OCI-LY3 (cell line): ENCODE measurements around the gene OPN4.

ENCODE experiments used
- H2AFZ ChIP-seq: fragments of 200-600, 300-600 bp; shearing (Covaris generic); 2 replicates; pipeline ENCODE4 v1.6.0; 2014; ENCODE audit warnings: antibody characterized with exemption, low read depth, low read length
- H3K27ac ChIP-seq: fragments of 200-600, 300-600 bp; sonication (generic); 2 replicates; pipeline ENCODE4 v1.5.1; 2014; ENCODE audit warnings: mild to moderate bottlenecking, low read length, moderate library complexity, mixed read lengths
- H3K27me3 ChIP-seq: fragments of 200-600, 300-600 bp; sonication (generic); 2 replicates; pipeline ENCODE4 v1.6.1; 2014; ENCODE audit warnings: low read depth, low read length, mixed read lengths
- H3K36me3 ChIP-seq: fragments of 200-600, 300-600 bp; sonication (generic); replicated peaks from 2 replicates; pipeline ENCODE3; 2014; ENCODE audit warnings: low read depth, low read length, mixed read lengths
- H3K4me1 ChIP-seq: fragments of 300-600, 200-600 bp; sonication (generic); 2 replicates; pipeline ENCODE4 v1.6.1; 2014; ENCODE audit warnings: low read length, mixed read lengths
- H3K4me2 ChIP-seq: fragments of 200-600, 300-600 bp; sonication (generic); 2 replicates; pipeline ENCODE4 v1.6.1; 2014; ENCODE audit warnings: low read length, mixed read lengths
- H3K4me3 ChIP-seq: fragments of 300-600, 200-600 bp; sonication (generic); 2 replicates; pipeline ENCODE4 v1.5.1; 2014; ENCODE audit warnings: antibody characterized with exemption, mild to moderate bottlenecking, low read length, moderate library complexity
- H3K79me2 ChIP-seq: fragments of 300-600, 200-600 bp; shearing (Covaris generic); 2 replicates; pipeline ENCODE4 v1.6.1; 2014; ENCODE audit warnings: mild to moderate bottlenecking, low read length, mixed read lengths
- H3K9ac ChIP-seq: fragments of 300-600, 200-600 bp; shearing (Covaris generic); 2 replicates; pipeline ENCODE4 v1.6.0; 2014; ENCODE audit warnings: mild to moderate bottlenecking, low read length, moderate library complexity
- H3K9me3 ChIP-seq: fragments of 200-600, 300-600 bp; shearing (Covaris generic); 2 replicates; pipeline ENCODE4 v1.6.1; 2014; ENCODE audit warnings: low read length, mixed read lengths; ENCODE audit not compliant: insufficient read depth
- H4K20me1 ChIP-seq: fragments of 200-600, 300-600 bp; sonication (generic); 2 replicates; pipeline ENCODE4 v1.6.1; 2016; ENCODE audit warnings: low read length, mixed read lengths; ENCODE audit not compliant: insufficient read depth
- EZH2phosphoT487 ChIP-seq: fragments of 200-600 bp; shearing (Covaris generic); IDR thresholded peaks from 2 replicates; pipeline ENCODE4 v1.6.1; 2018; ENCODE audit warnings: antibody characterized with exemption, mixed run types, low read depth
- TF ChIP-seq, protein P1 (sequence below): fragments of 200-600, 300-600 bp; sonication (generic); IDR thresholded peaks from 2 replicates; pipeline ENCODE4 v1.5.1; 2014; ENCODE audit warnings: antibody characterized with exemption, low read length, low read depth

The OPN4 gene

GRCh38 chr10:86673827-86674581, 19.7 kb downstream of the OPN4 start:
- no peak overlapping the region for H3K9ac ChIP-seq
- H3K36me3 ChIP-seq = no peaks in the 10 kb centered on the region
- no peak overlapping the region for H3K4me3 ChIP-seq
- no peak overlapping the region for H2AFZ ChIP-seq
- TF ChIP-seq EZH2phosphoT487 = no peak
- TF ChIP-seq, protein P1, sequence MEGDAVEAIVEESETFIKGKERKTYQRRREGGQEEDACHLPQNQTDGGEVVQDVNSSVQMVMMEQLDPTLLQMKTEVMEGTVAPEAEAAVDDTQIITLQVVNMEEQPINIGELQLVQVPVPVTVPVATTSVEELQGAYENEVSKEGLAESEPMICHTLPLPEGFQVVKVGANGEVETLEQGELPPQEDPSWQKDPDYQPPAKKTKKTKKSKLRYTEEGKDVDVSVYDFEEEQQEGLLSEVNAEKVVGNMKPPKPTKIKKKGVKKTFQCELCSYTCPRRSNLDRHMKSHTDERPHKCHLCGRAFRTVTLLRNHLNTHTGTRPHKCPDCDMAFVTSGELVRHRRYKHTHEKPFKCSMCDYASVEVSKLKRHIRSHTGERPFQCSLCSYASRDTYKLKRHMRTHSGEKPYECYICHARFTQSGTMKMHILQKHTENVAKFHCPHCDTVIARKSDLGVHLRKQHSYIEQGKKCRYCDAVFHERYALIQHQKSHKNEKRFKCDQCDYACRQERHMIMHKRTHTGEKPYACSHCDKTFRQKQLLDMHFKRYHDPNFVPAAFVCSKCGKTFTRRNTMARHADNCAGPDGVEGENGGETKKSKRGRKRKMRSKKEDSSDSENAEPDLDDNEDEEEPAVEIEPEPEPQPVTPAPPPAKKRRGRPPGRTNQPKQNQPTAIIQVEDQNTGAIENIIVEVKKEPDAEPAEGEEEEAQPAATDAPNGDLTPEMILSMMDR = no peak
- no peak overlapping the region for H3K27ac ChIP-seq
- H3K79me2 ChIP-seq = no peaks in the 10 kb centered on the region
- H3K27me3 ChIP-seq = peaks cover 13% of the 10 kb centered on the region; the same call in 1 of the 2 replicates
- no peaks in the 10 kb centered on the region for H4K20me1 ChIP-seq
- no peak overlapping the region for H3K4me2 ChIP-seq
- H3K9me3 ChIP-seq = no peaks in the 10 kb centered on the region
- H3K4me1 ChIP-seq = peaks cover 12% of the 10 kb centered on the region

GRCh38 chr10:86674912-86675311, 20.6 kb downstream of the OPN4 start:
- peaks cover 13% of the 10 kb centered on the region; the same call in 1 of the 2 replicates for H3K27me3 ChIP-seq
- H3K79me2 ChIP-seq = no peaks in the 10 kb centered on the region
- TF ChIP-seq EZH2phosphoT487 = no peak
- TF ChIP-seq, protein P1 = no peak
- no peak overlapping the region for H3K4me2 ChIP-seq
- no peaks in the 10 kb centered on the region for H3K9me3 ChIP-seq
- H2AFZ ChIP-seq = no peak overlapping the region
- H3K9ac ChIP-seq = no peak overlapping the region
- no peaks in the 10 kb centered on the region for H4K20me1 ChIP-seq
- H3K27ac ChIP-seq = no peak overlapping the region
- H3K4me3 ChIP-seq = no peak overlapping the region
- no peaks in the 10 kb centered on the region for H3K36me3 ChIP-seq
- peaks cover 14% of the 10 kb centered on the region for H3K4me1 ChIP-seq

GRCh38 chr10:86677374-86677773, 23.0 kb downstream of the OPN4 start:
- TF ChIP-seq, protein P1 = no peak
- no peak for TF ChIP-seq EZH2phosphoT487
- H3K79me2 ChIP-seq = no peaks in the 10 kb centered on the region
- H3K4me1 ChIP-seq = peaks cover 10% of the 10 kb centered on the region

GRCh38 chr10:86678999-86679792, 24.8 kb downstream of the OPN4 start:
- Histone ChIP-seq H3K4me1 (peaks cover 4% of the 10 kb centered on the region; the same call in 1 of the 2 replicates), H3K79me2 (no peaks in the 10 kb centered on the region), H3K4me2 (no peak overlapping the region), H3K27me3 (peaks cover 11% of the 10 kb centered on the region), H3K9ac (no peak overlapping the region), H3K4me3 (no peak overlapping the region), H2AFZ (no peak overlapping the region), H4K20me1 (no peaks in the 10 kb centered on the region), H3K27ac (no peak overlapping the region), H3K36me3 (no peaks in the 10 kb centered on the region), H3K9me3 (no peaks in the 10 kb centered on the region)
- TF ChIP-seq EZH2phosphoT487 = no peak
- TF ChIP-seq, protein P1 = no peak

More at GRCh38 chr10:86677374-86677773, 23.0 kb downstream of the OPN4 start:
- Histone ChIP-seq H3K36me3 (no peaks in the 10 kb centered on the region), H3K27ac (no peak overlapping the region), H2AFZ (no peak overlapping the region), H3K9ac (no peak overlapping the region), H4K20me1 (no peaks in the 10 kb centered on the region), H3K4me2 (no peak overlapping the region), H3K9me3 (no peaks in the 10 kb centered on the region), H3K4me3 (no peak overlapping the region), H3K27me3 (peaks cover 11% of the 10 kb centered on the region; the same call in 1 of the 2 replicates)
